IMR-90 (cell line): ENCODE results near the gene SIRT5.

Experiments used
- BHLHE40 ChIP-seq: fragments of 150-350 bp; IDR thresholded peaks from 2 replicates; pipeline ENCODE4 v1.6.1; 2016; ENCODE audit warnings: mild to moderate bottlenecking, low read depth, low read length
- CEBPB ChIP-seq: IDR thresholded peaks from 2 replicates; pipeline ENCODE4 v1.6.1; 2012; ENCODE audit warnings: low read depth, low read length, improper control_type of control experiment
- CHD1 ChIP-seq: IDR thresholded peaks from 2 replicates; pipeline ENCODE4 v1.6.1; 2012; ENCODE audit warnings: low read depth, low read length, improper control_type of control experiment
- MXI1 ChIP-seq: IDR thresholded peaks from 2 replicates; pipeline ENCODE4 v1.6.1; 2012; ENCODE audit warnings: low read depth, mild to moderate bottlenecking, low read length, moderate library complexity, borderline replicate concordance
- NFE2L2 ChIP-seq: fragments of 150-350 bp; IDR thresholded peaks from 2 replicates; pipeline ENCODE4 v1.6.1; 2016; ENCODE audit warnings: low read depth, mild to moderate bottlenecking, low read length
- POLR2A ChIP-seq: IDR thresholded peaks from 2 replicates; pipeline ENCODE4 v1.6.1; 2012; ENCODE audit warnings: mild to moderate bottlenecking, low read depth, low read length
- RFX5 ChIP-seq: IDR thresholded peaks from 2 replicates; pipeline ENCODE4 v1.8.0; 2012; ENCODE audit warnings: low read depth, mild to moderate bottlenecking, low read length, moderate library complexity
- SMC3 ChIP-seq: fragments of 150-350 bp; IDR thresholded peaks from 2 replicates; pipeline ENCODE4 v1.6.1; 2016; ENCODE audit warnings: low read depth, mild to moderate bottlenecking, antibody characterized with exemption, low read length, moderate library complexity
- TF ChIP-seq, protein P1 (sequence below): conservative IDR thresholded peaks from 2 replicates; pipeline ENCODE4 v1.5.1; 2012; ENCODE audit warnings: mild to moderate bottlenecking, low read depth, low read length, improper control_type of control experiment

DNA sequence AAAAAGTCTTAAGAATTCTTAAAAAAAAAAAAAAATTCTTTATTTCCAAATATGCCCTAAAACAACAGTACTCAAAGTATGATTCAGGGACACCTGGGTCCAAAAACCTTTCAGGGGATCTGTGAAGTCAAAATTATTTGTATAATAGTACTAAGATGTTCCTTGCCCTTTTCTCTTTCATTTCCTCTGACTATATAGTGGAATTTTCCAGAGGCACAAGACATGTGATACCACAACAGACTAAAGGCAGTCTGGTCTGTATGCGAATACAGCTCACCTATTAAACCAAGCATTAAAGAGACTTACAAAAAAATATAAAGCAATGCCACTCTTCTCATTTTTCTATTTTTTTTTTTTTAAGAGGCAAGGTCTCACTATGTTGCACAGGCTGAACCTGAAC lies 56.1 kb downstream of the SIRT5 start:
- TF ChIP-seq, protein P1, sequence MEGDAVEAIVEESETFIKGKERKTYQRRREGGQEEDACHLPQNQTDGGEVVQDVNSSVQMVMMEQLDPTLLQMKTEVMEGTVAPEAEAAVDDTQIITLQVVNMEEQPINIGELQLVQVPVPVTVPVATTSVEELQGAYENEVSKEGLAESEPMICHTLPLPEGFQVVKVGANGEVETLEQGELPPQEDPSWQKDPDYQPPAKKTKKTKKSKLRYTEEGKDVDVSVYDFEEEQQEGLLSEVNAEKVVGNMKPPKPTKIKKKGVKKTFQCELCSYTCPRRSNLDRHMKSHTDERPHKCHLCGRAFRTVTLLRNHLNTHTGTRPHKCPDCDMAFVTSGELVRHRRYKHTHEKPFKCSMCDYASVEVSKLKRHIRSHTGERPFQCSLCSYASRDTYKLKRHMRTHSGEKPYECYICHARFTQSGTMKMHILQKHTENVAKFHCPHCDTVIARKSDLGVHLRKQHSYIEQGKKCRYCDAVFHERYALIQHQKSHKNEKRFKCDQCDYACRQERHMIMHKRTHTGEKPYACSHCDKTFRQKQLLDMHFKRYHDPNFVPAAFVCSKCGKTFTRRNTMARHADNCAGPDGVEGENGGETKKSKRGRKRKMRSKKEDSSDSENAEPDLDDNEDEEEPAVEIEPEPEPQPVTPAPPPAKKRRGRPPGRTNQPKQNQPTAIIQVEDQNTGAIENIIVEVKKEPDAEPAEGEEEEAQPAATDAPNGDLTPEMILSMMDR: no peak
- TF ChIP-seq MXI1 (no peak), RFX5 (no peak), POLR2A (no peak), BHLHE40 (no peak), CHD1 (no peak), CEBPB (no peak), NFE2L2 (no peak), SMC3 (no peak)
